HG03039 (cell line): ENCODE results near the gene TMEM205.
"Not testable (repeated sequence)": the region's sequence is repeated elsewhere in the genome, so short reads cannot be mapped to it uniquely, and the experiment has no call there.

Source experiments
- ATAC-seq: cut with Tn5 transposase; IDR thresholded peaks from one replicate; pipeline ENCODE4 v1.9.1; 2021; ENCODE audit warnings: mild to moderate bottlenecking, moderate library complexity; ENCODE audit not compliant: unreplicated experiment

TMEM205 gene

GRCh38 chr19:11346104-11346940 lies at the start of gene TMEM205, which contains the start of gene CCDC159:
Gene TMEM205 (minus strand): TSS chr19:11346268. CDS start chr19:11345619, 649 bp downstream.
Gene CCDC159 (plus strand): TSS chr19:11346519. CDS start chr19:11346607, 88 bp downstream.
- peak; percentile 84 for ATAC-seq

GRCh38 chr19:11390933-11391680 lies 45.0 kb upstream of the TMEM205 start:
- no peak for ATAC-seq

- no peak for ATAC-seq
Observed at GRCh38 chr19:11390359-11390758, 44.3 kb upstream of the TMEM205 start.

- ATAC-seq = no peak
Observed at GRCh38 chr19:11387162-11388034, 41.3 kb upstream of the TMEM205 start.

- no peak for ATAC-seq
Observed at GRCh38 chr19:11384778-11385129, 38.7 kb upstream of the TMEM205 start.

GRCh38 chr19:11383706-11384048 lies 37.6 kb upstream of the TMEM205 start:
- ATAC-seq = no peak

GRCh38 chr19:11382898-11383705 lies 37.0 kb upstream of the TMEM205 start:
- ATAC-seq = no peak

DNA sequence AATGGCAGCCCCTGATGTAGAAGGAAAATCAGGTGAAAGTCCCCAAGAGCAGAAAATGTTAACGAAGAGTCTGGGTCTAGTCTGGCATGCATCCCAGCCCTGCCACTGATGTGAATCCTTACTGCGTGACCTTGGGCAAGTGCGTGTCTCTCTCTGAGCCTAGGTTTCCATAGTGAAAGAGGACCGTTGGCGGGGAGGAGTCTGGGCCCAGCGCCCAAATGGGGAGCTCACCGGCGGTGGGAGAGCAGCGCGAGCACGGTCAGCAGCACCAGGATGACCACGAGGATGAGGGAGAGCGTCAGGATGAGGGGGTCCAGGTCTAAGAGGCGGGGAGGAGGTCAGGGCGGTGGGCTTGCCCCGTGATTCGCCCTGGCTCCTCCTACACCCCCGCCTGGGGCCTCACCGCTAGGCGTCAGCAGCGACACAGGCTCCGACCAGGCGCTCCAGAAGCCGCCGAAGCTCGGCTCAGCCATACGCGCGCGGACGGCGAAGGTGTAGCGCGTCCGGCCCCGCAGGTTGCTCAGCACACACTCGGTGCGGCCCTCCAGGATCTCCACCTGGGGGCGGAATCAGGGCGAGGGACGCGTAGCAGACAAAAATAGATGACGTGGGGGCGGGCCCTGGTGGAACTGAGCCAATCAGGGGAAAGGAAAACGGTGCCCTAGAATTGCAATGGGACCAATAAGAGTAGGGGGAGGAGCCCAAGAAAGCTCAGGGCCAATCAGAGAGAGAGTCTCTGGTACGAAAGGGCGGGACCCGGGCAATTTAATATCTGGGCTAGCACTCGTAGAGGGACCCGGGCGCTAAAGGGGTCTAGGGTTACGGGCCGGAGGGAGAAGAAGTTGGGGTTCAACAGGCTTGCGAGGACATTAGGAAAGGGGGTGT lies 34.8 kb upstream of the TMEM205 start:
- peak; percentile 62 for ATAC-seq

DNA sequence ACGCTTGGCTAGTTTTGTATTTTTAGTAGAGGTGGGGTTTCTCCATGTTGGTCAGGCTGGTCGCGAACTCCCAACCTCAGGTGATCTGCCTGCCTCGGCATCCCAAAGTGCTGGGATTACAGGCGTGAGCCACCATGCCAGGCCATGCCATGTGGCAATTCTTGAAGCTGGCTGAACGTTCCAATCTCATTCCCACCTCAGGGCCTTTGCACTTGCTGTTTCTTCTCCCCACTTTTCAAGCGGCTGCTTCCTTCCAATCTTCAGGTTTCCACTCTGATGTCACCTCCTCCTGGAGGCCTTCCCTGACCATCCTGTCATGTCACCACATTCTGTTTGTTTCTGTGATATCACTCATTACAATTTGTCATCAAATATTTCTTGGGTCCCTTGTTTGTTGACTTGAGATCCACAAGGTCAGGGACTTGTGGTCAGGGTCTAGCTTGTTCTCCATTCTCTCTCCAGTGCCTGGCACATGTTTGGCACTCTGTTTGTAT lies 33.8 kb upstream of the TMEM205 start:
- no peak for ATAC-seq

DNA sequence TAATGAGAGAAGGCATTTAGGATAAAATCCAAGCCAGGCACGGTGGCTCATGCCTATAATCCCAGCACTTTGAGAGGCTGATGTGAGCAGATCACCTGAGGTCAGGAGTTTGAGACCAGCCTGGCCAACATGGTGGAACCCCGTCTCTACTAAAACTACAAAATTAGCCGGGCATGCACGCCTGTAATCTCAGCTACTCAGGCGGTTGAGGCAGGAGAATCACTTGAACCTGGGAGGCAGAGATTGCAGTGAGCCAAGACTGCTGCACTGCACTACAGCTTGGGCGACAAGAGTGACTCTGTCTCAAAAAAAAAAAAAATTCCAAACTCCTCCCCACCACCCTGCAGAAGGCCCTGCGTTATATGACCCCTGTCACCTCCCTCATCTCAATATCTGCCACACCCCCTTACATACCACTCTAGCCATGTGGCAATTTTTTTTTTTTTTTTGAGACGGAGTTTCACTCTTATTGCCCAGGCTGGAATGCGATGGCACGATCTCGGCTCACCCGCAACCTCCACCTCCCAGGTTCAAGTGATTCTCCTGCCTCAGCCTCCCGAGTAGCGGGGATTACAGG lies 33.3 kb upstream of the TMEM205 start:
- ATAC-seq = not testable (repeated sequence)

- ATAC-seq = no peak
Observed at GRCh38 chr19:11378319-11379189, 32.5 kb upstream of the TMEM205 start.

DNA sequence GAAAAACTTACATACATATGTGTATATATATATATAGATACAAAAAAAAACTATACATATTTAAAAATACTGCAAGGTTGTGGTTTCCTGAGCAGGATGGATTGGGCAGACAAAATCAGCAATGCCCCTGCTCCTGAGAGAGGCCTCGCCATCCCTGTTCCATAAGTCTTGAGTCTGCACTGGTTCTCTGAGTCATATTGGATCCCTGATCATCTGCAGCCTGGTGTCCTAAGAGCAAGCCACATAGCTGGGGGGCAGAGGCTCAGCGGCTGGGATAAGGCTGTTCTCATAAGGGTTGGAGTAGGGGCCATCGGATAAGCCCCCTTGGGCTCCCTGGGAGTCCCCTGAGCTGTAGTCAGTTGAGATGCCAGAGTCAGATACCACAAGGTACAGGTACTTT lies 31.7 kb upstream of the TMEM205 start:
- no peak for ATAC-seq

DNA sequence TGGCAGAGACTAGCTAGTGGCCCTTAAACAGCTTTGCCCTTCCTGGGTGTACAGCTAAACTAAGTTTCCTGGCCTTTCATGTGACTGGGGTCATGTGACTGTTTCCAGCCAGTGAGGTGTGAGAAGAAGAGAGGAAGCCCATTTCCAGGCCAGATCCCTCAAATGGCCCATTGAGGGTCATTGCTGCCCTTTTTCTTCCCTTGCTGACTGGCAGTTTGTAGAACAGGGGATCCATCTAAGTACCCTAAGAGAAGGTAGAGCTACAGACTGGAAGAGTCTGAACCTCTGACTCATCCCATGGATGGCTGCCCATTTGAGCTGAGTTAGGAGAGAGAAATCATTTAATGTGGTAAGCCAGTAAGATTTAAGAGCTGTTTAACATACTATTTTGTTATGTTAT lies 31.2 kb upstream of the TMEM205 start:
- no peak for ATAC-seq

- ATAC-seq = no peak
Observed at GRCh38 chr19:11375143-11375948, 29.3 kb upstream of the TMEM205 start.

GRCh38 chr19:11374433-11375142 lies 28.5 kb upstream of the TMEM205 start, which contains the start of gene SWSAP1:
Gene SWSAP1 (plus strand): TSS chr19:11374666. CDS start chr19:11374681, 15 bp downstream.
- peak; percentile 88 for ATAC-seq

DNA sequence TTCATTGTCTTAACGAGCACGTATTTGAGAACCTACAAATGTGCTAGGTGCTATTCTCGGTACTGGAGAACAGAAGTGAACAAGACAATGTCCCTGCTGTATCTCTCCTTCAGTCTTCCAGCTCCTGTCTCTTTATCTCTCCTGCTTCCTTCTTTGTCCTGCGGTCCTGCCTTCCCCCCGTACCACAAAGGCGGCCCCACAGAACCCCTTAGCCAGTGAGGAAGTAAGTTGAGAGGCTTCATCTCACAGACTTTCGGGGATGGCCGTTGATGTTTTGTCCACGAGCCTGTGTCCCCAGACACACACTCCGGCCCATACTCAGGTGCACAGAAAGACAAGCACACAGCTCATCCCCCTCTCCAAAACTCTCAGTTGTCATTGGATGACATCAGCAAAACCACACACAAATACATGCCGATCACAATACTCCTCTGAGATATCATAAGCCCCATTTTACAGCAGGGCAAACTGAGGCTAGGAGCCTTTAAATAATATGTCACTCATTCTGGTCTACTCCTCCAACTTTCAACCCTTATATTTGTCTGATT lies 27.9 kb upstream of the TMEM205 start:
- ATAC-seq = no peak
